Sigmoid colon (tissue), 7 donors: Measurements from ENCODE around the gene NKD2. TPM values are rescaled to one million over a fixed set of nuclear protein-coding genes. Genes with fewer than 3 reads are reported as not detected.

Source experiments
- DNase-seq: peaks from one replicate; pipeline ENCODE4 v3.0.0-alpha.2; 2019
- H3K27ac ChIP-seq, 4 donors: fragments of 200-600 bp; sonication (generic); one replicate each; pipeline ENCODE4 v1.5.1; 2016 to 2019; ENCODE audit warnings: mild to moderate bottlenecking in 1 of 4
- H3K27me3 ChIP-seq, 3 donors: fragments of 200-600 bp; sonication (generic); one replicate each; pipeline ENCODE4 v1.5.1; 2019; ENCODE audit warnings: mild to moderate bottlenecking in 1 of 3
- H3K36me3 ChIP-seq, 4 donors: fragments of 200-600 bp; sonication (generic); one replicate each; pipeline ENCODE4 v1.5.1; 2016 to 2019
- H3K4me1 ChIP-seq, 4 donors: fragments of 200-600 bp; sonication (generic); one replicate each; pipeline ENCODE4 v1.5.1; 2017 to 2019
- H3K4me3 ChIP-seq, 4 donors: fragments of 200-600 bp; sonication (generic); one replicate each; pipeline ENCODE4 v1.5.1; 2017 to 2019; ENCODE audit warnings: mild to moderate bottlenecking in 2 of 4, moderate library complexity in 1 of 4
- H3K9me3 ChIP-seq, 4 donors: fragments of 200-600 bp in 3 of 4; sonication (generic) in 3 of 4; one replicate each; pipeline versions ENCODE4 v1.5.1 to v1.6.1; 2013 to 2019
- CTCF ChIP-seq, 4 experiments: fragments of 450-650 bp in 3 of 4; fragments of 200-600 bp in 1 of 4; IDR thresholded peaks; one replicate each; pipeline ENCODE4 v1.5.1; 2016 to 2019; ENCODE audit warnings: antibody characterized with exemption in 4 of 4, mild to moderate bottlenecking in 3 of 4, moderate library complexity in 2 of 4
- EP300 ChIP-seq, 4 donors: sonication (generic); formaldehyde crosslinking; IDR thresholded peaks; one replicate each; pipeline ENCODE4 v1.6.1; 2017; ENCODE audit warnings: antibody characterized with exemption in 4 of 4
- POLR2A ChIP-seq, 2 donors: fragments of 450-650 bp; IDR thresholded peaks; one replicate each; pipeline ENCODE4 v1.6.1; 2016; ENCODE audit warnings: antibody characterized with exemption in 2 of 2, mild to moderate bottlenecking in 2 of 2, moderate library complexity in 2 of 2
- POLR2AphosphoS5 ChIP-seq, 4 donors: sonication (generic); formaldehyde crosslinking; IDR thresholded peaks; one replicate each; pipeline ENCODE4 v1.6.1; 2017; ENCODE audit warnings: antibody characterized with exemption in 4 of 4
- WGBS, 2 donors: extraction: QIAGEN DNeasy Blood & Tissue Kit; methylation state at CpG; one replicate each; pipeline ENCODE4 v1.1.7; 2013; 5-methylcytosine and 5-hydroxymethylcytosine counted together
- intact Hi-C: fragments of 100-400 bp; cut with DNase I; formaldehyde crosslinking; loops from one replicate; pipeline ENCODE4 v1.15.1; 2023
- polyA plus RNA-seq, 3 donors: library from polyadenylated mRNA; stranded (reverse); fragments of 200-250 nt; gene quantifications; one replicate each; pipeline ENCODE4 v1.2.3, GENCODE V29; 2013
- total RNA-seq, 4 donors: library from RNA; depleted of rRNA; stranded (reverse); fragments of >200 nt; gene quantifications; one replicate each; pipeline ENCODE4 v1.1.0, GENCODE V29; 2016
- donor health status: healthy with polysubstance abuse.
- donor health status: Bipolar disorder and iron deficiency.
- donor health status: healthy.

NKD2 gene
- total and polyA plus RNA-seq, 7 donors = 0.60 to 4.4 (median 1.8) TPM

DNA sequence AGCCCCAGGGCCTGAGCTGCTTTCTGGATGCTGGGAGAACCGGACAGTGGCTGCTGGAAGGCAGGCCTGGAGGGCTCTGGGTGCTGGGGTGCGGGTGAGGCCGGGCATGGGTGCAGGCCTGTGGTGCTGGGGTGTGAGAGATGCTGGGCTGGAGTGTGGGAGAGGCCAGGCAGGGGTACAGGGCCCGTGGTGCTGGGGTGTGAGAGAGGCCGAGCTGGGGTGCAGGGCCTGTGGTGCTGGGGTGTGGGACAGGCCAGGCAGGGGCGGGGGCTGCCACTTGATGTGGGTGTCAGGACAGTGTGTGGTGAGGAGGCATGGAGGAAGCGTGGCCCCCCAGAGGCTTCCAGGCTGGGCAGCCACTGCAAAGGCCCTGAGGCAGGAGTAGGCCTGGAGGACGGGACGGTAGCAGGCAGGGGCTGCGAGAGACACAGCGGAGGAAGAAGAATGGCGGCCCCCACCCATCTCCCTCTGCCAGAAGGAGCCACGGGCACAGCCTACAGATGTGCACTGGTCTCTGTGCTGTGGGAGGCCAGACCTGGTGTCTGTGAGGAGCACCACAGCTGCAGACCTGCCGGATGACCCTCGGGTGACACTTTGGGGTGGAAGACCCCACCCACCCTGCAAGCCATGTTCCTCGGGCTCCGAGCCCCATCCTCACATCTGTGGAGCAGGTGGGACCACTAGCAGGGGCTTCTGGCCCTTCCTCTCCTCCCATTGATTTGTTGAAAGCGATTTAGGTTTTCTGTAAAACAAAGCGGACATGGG lies 9.3 kb downstream of the NKD2 start:
- Histone ChIP-seq H3K27me3 (no peaks in the 10 kb centered on the region), H3K9me3 (no peaks in the 10 kb centered on the region), H3K27ac (no peak overlapping the region), H3K4me1 (no peaks in the 10 kb centered on the region), H3K4me3 (no peak overlapping the region), H3K36me3 (no peaks in the 10 kb centered on the region)
- intact Hi-C loops = no loop called here
- TF ChIP-seq CTCF (IDR thresholded peaks at IDR 0.05) (no peak), EP300 (IDR thresholded peaks at IDR 0.05) (no peak), POLR2AphosphoS5 (IDR thresholded peaks at IDR 0.05) (no peak), POLR2A (IDR thresholded peaks at IDR 0.05) (no peak)
- peak; percentile 56 for DNase-seq
- WGBS, 2 donors = 91 to 93% methylated on average over 19 of the region's 19 CpGs

DNA sequence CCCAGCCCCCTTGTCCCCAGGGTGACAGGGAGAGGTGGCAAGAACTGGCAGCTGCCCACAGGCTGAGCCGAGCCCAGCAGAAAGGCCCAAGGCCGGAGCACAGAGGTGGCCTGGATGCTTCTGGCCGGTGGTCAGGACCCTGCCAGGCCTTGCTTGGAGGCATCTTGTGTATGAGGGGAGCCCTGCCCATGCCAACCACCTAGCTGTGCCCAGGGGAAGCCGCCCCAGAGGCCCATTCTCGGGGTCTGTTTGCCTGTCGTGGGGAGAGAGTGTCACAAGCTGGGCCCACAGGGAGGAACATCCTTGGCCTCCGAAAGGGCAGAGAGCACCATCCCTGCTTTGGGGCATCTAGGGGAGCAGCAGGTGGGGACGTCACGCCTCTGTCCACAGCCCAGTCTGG lies 10.0 kb downstream of the NKD2 start:
- TF ChIP-seq POLR2A (IDR thresholded peaks at IDR 0.05) (no peak), CTCF (IDR thresholded peaks at IDR 0.05) (no peak)
- Histone ChIP-seq H3K27ac (no peak overlapping the region), H3K9me3 (no peaks in the 10 kb centered on the region), H3K4me1 (no peaks in the 10 kb centered on the region), H3K36me3 (no peaks in the 10 kb centered on the region), H3K4me3 (no peak overlapping the region), H3K27me3 (no peaks in the 10 kb centered on the region)
- 88 to 94% methylated on average over 9 of the region's 9 CpGs for WGBS, 2 donors
- peak; percentile 53 for DNase-seq
- intact Hi-C loops = no loop called here

DNA sequence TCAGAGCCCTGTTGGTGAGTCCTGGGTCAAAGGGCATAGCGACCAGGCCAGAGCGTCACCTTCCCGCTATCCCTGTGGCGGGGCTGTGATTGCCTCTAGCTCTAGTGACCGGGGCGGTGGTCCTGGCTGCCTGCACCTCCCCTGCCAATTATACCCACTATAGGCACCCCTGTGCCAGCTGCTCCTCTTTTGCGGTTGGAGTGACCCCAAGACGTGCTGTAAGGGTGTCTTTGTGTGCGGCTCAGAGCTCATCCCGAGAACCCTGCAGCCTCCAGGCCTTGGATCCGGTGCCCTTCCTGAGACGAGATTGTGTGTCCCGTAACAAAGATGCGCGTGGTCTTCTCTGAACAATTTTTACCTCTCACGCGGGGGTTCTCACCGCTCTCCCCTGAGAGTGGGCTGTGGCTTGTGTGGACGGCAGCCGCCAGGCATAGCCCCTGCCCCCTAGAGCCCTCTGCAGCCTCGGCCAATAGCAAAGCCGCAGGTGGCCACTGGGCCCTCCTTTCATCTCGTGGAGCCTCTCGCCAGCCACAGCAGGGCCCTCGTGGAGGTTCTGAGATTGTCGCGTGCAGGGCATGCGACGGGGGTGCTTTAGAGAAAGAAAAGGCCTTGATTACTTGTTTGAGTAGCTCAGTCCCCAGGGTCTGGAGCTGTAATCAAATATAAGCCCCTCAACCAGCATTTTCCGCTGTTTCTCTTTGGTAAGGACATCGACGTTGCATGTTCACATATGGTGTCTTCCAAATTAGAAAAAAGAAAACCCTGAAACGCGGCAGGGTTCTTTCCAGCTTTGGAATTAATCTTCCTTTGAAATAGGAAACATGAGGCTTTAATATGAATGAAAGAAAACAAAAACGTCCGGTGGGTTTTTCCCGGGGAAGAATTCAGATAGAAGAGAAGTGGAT lies 10.7 kb downstream of the NKD2 start:
- no peaks in the 10 kb centered on the region for H3K27me3 ChIP-seq
- WGBS, 2 donors = 86 to 88% methylated on average over 37 of the region's 37 CpGs
- H3K27ac ChIP-seq = no peak overlapping the region
- no peaks in the 10 kb centered on the region for H3K36me3 ChIP-seq
- no peak overlapping the region for H3K4me3 ChIP-seq
- DNase-seq = peak; percentile 50
- H3K4me1 ChIP-seq = no peaks in the 10 kb centered on the region
- intact Hi-C loops = no loop called here
- TF ChIP-seq CTCF (IDR thresholded peaks at IDR 0.05) = no peak
- no peak for TF ChIP-seq POLR2A (IDR thresholded peaks at IDR 0.05)
- TF ChIP-seq POLR2AphosphoS5 (IDR thresholded peaks at IDR 0.05) = no peak
- TF ChIP-seq EP300 (IDR thresholded peaks at IDR 0.05) = no peak
- no peaks in the 10 kb centered on the region for H3K9me3 ChIP-seq

DNA sequence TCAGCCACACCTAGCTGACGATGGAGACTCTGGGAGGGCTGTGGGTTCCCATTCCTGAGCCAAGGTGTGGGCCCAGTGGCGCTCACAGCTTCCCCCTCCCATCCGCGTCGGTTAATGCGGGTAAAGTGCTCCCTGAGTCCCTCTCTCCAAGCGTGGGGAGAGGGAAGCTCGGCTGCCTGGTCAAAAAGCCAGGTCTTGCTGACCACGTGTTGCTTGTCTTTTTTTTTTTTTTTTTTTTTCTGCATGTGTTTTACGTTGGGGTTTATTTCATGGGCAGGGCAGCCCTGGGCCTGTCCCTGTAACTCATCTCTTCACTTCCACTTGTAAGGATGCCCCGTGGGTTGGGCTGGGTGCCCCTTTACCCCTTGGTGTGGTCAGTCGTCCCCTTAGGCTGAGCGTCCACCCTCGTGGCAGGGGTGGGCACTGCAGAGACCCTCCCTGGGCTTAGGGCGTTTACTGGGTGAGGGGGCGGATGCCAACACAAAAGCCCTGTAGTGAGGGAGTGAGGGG lies 11.9 kb downstream of the NKD2 start:
- WGBS, 2 donors = 48 to 77% methylated on average over 16 of the region's 16 CpGs
- DNase-seq = peak; percentile 48
- H3K4me3 ChIP-seq = no peak overlapping the region
- no peaks in the 10 kb centered on the region for H3K4me1 ChIP-seq
- H3K27me3 ChIP-seq = no peaks in the 10 kb centered on the region
- H3K27ac ChIP-seq = no peak overlapping the region
- intact Hi-C loops = no loop called here
- H3K36me3 ChIP-seq = no peaks in the 10 kb centered on the region
- TF ChIP-seq CTCF (IDR thresholded peaks at IDR 0.05) (no peak), POLR2AphosphoS5 (IDR thresholded peaks at IDR 0.05) (no peak), EP300 (IDR thresholded peaks at IDR 0.05) (no peak), POLR2A (IDR thresholded peaks at IDR 0.05) (no peak)
- no peaks in the 10 kb centered on the region for H3K9me3 ChIP-seq
